K562 (cell line): Measurements from ENCODE around the gene ZNF775. TPM values are rescaled to one million over a fixed set of nuclear protein-coding genes. Genes with fewer than 3 reads are reported as not detected.
A peak's percentile ranks its signal among the peaks of the same experiment; 100 is the strongest.

Experiments
- ATF1 ChIP-seq, 2 experiments: fragments of 450-650 bp in 1 of 2; IDR thresholded peaks; 2 replicates each; pipeline ENCODE4 v1.6.1; 2016; ENCODE audit warnings: missing compliant biosample characterization in 1 of 2, missing genetic modification characterization in 1 of 2
- ATF4 ChIP-seq: fragments of 450-650 bp; formaldehyde crosslinking; IDR thresholded peaks from 2 replicates; pipeline ENCODE4 v1.4.0; 2022; ENCODE audit warnings: mild to moderate bottlenecking, moderate library complexity
- ATF7 ChIP-seq: fragments of 450-650 bp; IDR thresholded peaks from 2 replicates; pipeline ENCODE4 v1.7.1; 2014; ENCODE audit warnings: mild to moderate bottlenecking, moderate library complexity
- E2F6 ChIP-seq, 2 experiments: IDR thresholded peaks; 2 replicates each; pipeline ENCODE4 v1.6.1; 2011; ENCODE audit warnings: borderline replicate concordance in 1 of 2, control low read depth in 1 of 2, low read depth in 1 of 2, low read length in 1 of 2, mild to moderate bottlenecking in 1 of 2, mixed read lengths in 1 of 2, moderate library complexity in 1 of 2; ENCODE audit not compliant: insufficient read depth in 1 of 2, insufficient read length in 1 of 2, poor library complexity in 1 of 2, severe bottlenecking in 1 of 2; ENCODE audit errors: extremely low read depth in 1 of 2
- ELF2 ChIP-seq: fragments of 250-450 bp; sonication (Bioruptor Pico); IDR thresholded peaks from 2 replicates; pipeline ENCODE4 v1.5.0; 2021; ENCODE audit warnings: mild to moderate bottlenecking
- EP400 ChIP-seq: fragments of 450-650 bp; IDR thresholded peaks from 2 replicates; pipeline ENCODE4 v1.6.1; 2017; ENCODE audit warnings: antibody characterized with exemption, mild to moderate bottlenecking, moderate library complexity
- ERF ChIP-seq: fragments of 450-650 bp; formaldehyde crosslinking; IDR thresholded peaks from 2 replicates; pipeline ENCODE4 v1.4.0; 2020; ENCODE audit warnings: mild to moderate bottlenecking, mixed read lengths
- GABPB1 ChIP-seq: sonication (generic); formaldehyde crosslinking; IDR thresholded peaks from 2 replicates; pipeline ENCODE4 v1.8.0; 2022; ENCODE audit warnings: mild to moderate bottlenecking, missing genetic modification reagents
- HCFC1 ChIP-seq: IDR thresholded peaks from 2 replicates; pipeline ENCODE4 v1.6.1; 2012; ENCODE audit warnings: low read depth, low read length, improper control_type of control experiment
- HNRNPLL ChIP-seq: fragments of 200-400 bp; formaldehyde crosslinking; IDR thresholded peaks from 2 replicates; pipeline ENCODE4 v1.6.1; 2017; ENCODE audit warnings: low read length, low read depth, mild to moderate bottlenecking; ENCODE audit not compliant: poor library complexity, severe bottlenecking
- IRF2 ChIP-seq: sonication (generic); formaldehyde crosslinking; IDR thresholded peaks from 2 replicates; pipeline ENCODE4 v1.8.1; 2022; ENCODE audit warnings: mild to moderate bottlenecking, missing genetic modification reagents
- MAZ ChIP-seq, 2 experiments: fragments of 450-650 bp in 1 of 2; sonication (generic) in 1 of 2; formaldehyde crosslinking; IDR thresholded peaks in 1 of 2; conservative IDR thresholded peaks in 1 of 2; 2 replicates each; pipeline versions ENCODE4 v1.4.0 to v1.5.0; 2020; ENCODE audit warnings: mild to moderate bottlenecking in 1 of 2, missing genetic modification reagents in 1 of 2
- MLLT1 ChIP-seq, 2 experiments: fragments of 450-650 bp; IDR thresholded peaks; 2 replicates each; pipeline ENCODE4 v1.6.1; 2016
- MNT ChIP-seq, 2 experiments: fragments of 450-650 bp; conservative IDR thresholded peaks; 2 replicates each; pipeline ENCODE4 v1.6.1; 2017; ENCODE audit warnings: mild to moderate bottlenecking in 2 of 2, moderate library complexity in 2 of 2
- PHB2 ChIP-seq: fragments of 450-650 bp; IDR thresholded peaks from 2 replicates; pipeline ENCODE4 v1.6.1; 2017; ENCODE audit warnings: low read depth
- RBM14 ChIP-seq: fragments of 200-400 bp; formaldehyde crosslinking; IDR thresholded peaks from 2 replicates; pipeline ENCODE4 v1.6.1; 2018; ENCODE audit warnings: low read depth, mild to moderate bottlenecking, low read length, moderate library complexity, borderline replicate concordance; ENCODE audit not compliant: insufficient read depth
- SNIP1 ChIP-seq: fragments of 450-650 bp; IDR thresholded peaks from 2 replicates; pipeline ENCODE4 v1.7.1; 2017; ENCODE audit warnings: low read depth, mild to moderate bottlenecking
- SOX6 ChIP-seq: fragments of 450-650 bp; IDR thresholded peaks from 2 replicates; pipeline ENCODE4 v1.6.1; 2014; ENCODE audit warnings: mild to moderate bottlenecking
- ZNF12 ChIP-seq: sonication (generic); formaldehyde crosslinking; IDR thresholded peaks from 2 replicates; pipeline ENCODE4 v1.4.0; 2020; ENCODE audit warnings: mild to moderate bottlenecking, missing genetic modification reagents
- ZNF197 ChIP-seq: fragments of 200-800 bp; sonication (Bioruptor generic); IDR thresholded peaks from 2 replicates; pipeline ENCODE4 v1.6.1; 2016; ENCODE audit warnings: low read depth, missing genetic modification characterization, missing compliant biosample characterization
- ZNF282 ChIP-seq: sonication (generic); formaldehyde crosslinking; IDR thresholded peaks from 2 replicates; pipeline ENCODE4 v1.8.1; 2023; ENCODE audit warnings: missing genetic modification reagents
- ZNF766 ChIP-seq: fragments of 200-800 bp; sonication (Bioruptor generic); conservative IDR thresholded peaks from 2 replicates; pipeline ENCODE4 v1.6.1; 2016; ENCODE audit warnings: missing genetic modification characterization, missing compliant biosample characterization
- polyA plus RNA-seq, 8 experiments: library from polyadenylated mRNA; depleted of rRNA in 4 of 8; stranded (reverse) in 5 of 8; unstranded in 3 of 8; fragments of >200 nt; fragmentation: Nextera tagmentation in 2 of 8; fragmentation: Illumina TruSeq in 1 of 8; extraction: Ambion mirVana in 2 of 8; extraction: Trizol in 1 of 8; gene quantifications; 2 replicates each; pipeline versions ENCODE4 v1.2.1 to v1.2.3, GENCODE V29; 2011 to 2014; ENCODE audit warnings: inconsistent platforms in 1 of 8, missing spikeins in 1 of 8
- total RNA-seq, 7 experiments: library from RNA; depleted of rRNA in 6 of 7; stranded (reverse); fragments of >200 nt in 6 of 7; fragmentation: Illumina TruSeq in 2 of 7; extraction: Trizol in 2 of 7; gene quantifications; 2 replicates each; pipeline versions ENCODE4 v1.2.1 to v1.2.3, GENCODE V29; 2011 to 2021; ENCODE audit warnings: low replicate concordance in 1 of 7

Gene ZNF775
- total and polyA plus RNA-seq, 9 of the 15 experiments (the other 6 are each of a cell fraction or from before 2014, with no cell fraction given): 0.04 to 18.7 (median 4.9) TPM

GRCh38 chr7:150368884-150369747 is 10.0 kb upstream of the ZNF775 start (continued):
- TF ChIP-seq ATF4: peak; percentile 34; the same call in 1 of the 2 replicates
- peak; percentile 61; the same call in 1 of the 2 replicates for TF ChIP-seq ELF2
- TF ChIP-seq GABPB1 (CRISPR knock-in tag): peak; percentile 51; the same call in 1 of the 2 replicates
- 0 out of 2 replicates have a peak, but pooled peaks have one; percentile 17 for TF ChIP-seq RBM14
- no peak for TF ChIP-seq ATF7
- TF ChIP-seq MAZ (CRISPR knock-in tag; conservative IDR thresholded peaks at IDR 0.05 in 1 of 2, IDR thresholded peaks at IDR 0.05 in 1 of 2): peak; percentile 13 to 84; a peak in 2 of 4 replicates
- TF ChIP-seq ZNF12 (CRISPR knock-in tag): 0 out of 2 replicates have a peak, but pooled peaks have one; percentile 50
- TF ChIP-seq SOX6: no peak
- peak; percentile 28; the same call in 1 of the 2 replicates for TF ChIP-seq ERF (CRISPR knock-in tag)
- TF ChIP-seq SNIP1: no peak
- TF ChIP-seq PHB2: no peak
- peak; percentile 78 for TF ChIP-seq ZNF766 (CRISPR knock-in tag)
- no peak for TF ChIP-seq IRF2
- TF ChIP-seq ZNF197 (CRISPR knock-in tag): no peak
- TF ChIP-seq ATF1 (CRISPR knock-in tag; IDR thresholded peaks at IDR 0.05): peak; percentile 8; the same call in 1 of the 2 replicates
- no peak for TF ChIP-seq ATF1 (tag; IDR thresholded peaks at IDR 0.05)
- TF ChIP-seq MLLT1 (IDR thresholded peaks at IDR 0.05): 0 out of 4 replicates have a peak, but pooled peaks have one; percentile 7 to 26
- no peak for TF ChIP-seq ZNF282 (CRISPR knock-in tag)
- TF ChIP-seq E2F6 (IDR thresholded peaks at IDR 0.05; ENCODE audit: borderline replicate concordance in 1 of 2, extremely low read depth in 1 of 2, insufficient read depth in 1 of 2, insufficient read length in 1 of 2, low read depth in 1 of 2, low read length in 1 of 2, poor library complexity in 1 of 2, severe bottlenecking in 1 of 2): no peak
- TF ChIP-seq EP400: no peak; the same call in 1 of the 2 replicates
- TF ChIP-seq MNT (conservative IDR thresholded peaks at IDR 0.05): no peak
- TF ChIP-seq HNRNPLL: no peak
- TF ChIP-seq HCFC1: no peak
